Bladder microvascular endothelial cell (primary cell): ENCODE results near the gene TNFRSF21. TPM values are rescaled to one million over a fixed set of nuclear protein-coding genes. Genes with fewer than 3 reads are reported as not detected.

Source experiments
- total RNA-seq: library from RNA; depleted of rRNA; stranded (reverse); fragments of >200 nt; gene quantifications from 2 replicates; pipeline ENCODE4 v1.2.3, GENCODE V29; 2014

The TNFRSF21 gene, protein sequence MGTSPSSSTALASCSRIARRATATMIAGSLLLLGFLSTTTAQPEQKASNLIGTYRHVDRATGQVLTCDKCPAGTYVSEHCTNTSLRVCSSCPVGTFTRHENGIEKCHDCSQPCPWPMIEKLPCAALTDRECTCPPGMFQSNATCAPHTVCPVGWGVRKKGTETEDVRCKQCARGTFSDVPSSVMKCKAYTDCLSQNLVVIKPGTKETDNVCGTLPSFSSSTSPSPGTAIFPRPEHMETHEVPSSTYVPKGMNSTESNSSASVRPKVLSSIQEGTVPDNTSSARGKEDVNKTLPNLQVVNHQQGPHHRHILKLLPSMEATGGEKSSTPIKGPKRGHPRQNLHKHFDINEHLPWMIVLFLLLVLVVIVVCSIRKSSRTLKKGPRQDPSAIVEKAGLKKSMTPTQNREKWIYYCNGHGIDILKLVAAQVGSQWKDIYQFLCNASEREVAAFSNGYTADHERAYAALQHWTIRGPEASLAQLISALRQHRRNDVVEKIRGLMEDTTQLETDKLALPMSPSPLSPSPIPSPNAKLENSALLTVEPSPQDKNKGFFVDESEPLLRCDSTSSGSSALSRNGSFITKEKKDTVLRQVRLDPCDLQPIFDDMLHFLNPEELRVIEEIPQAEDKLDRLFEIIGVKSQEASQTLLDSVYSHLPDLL
- total RNA-seq: 8.7 and 85.3 TPM in 2 replicates

DNA sequence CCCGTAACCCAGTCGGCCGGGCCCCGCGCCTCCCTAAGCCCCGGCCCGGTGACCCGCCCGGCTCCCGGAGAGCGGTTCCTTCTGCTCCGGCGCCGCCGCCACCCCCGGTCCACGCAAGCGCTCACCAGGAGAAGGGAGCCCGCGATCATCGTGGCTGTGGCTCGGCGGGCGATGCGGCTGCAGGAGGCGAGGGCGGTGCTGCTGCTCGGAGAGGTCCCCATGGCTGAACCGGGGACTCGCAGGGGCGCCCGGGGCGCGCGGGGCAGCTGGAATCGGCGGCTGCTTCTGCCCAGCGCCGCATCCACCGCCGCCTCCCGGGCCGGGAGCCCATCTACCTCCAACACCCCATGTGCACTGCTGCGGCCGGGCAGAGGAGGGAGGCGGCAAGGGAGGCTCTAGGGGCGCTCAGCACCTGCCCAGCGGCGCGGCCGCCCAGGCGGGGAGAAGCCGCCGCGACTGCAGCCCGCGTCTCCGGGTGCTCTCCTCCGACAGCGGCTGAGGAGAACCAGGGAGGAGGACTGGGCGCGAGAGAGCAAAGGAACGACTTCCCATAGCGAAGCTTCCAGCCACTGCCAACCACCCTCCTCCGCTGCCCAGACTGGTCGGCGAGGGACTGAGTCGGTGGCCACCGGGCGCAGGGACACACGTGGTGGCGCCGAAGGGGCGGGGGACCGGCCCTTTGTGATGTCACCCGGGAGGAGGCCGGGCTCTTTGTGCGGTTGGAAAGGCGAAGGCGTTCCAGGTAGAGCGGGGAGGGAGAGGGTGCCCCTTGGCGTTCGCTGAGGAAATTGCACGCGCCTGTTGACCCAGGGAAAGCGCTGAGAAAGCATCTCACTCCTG lies at the start of gene TNFRSF21:
Gene TNFRSF21 (minus strand): TSS at position 615 of the 840 bp plus-strand sequence. CDS start 394 bp downstream, at position 221.

Other genes with a start within 250 kb of the TNFRSF21 start
- 30.3 and 45.5 TPM in 2 replicates for gene CD2AP, start 167.9 kb upstream of the TNFRSF21 start, total RNA-seq